ENCODE measurements around the gene NNT. TPM values are rescaled to one million over a fixed set of nuclear protein-coding genes. Genes with fewer than 3 reads are reported as not detected.

NNT gene
- total and polyA plus RNA-seq, 2 of the 13 experiments (the other 11 are each of a cell fraction or from before 2014, with no cell fraction given) = 21.1 to 58.0 TPM

GRCh38 chr5:43602461-43603343 lies at the start of gene NNT (continued):
- no peak; the same call in 1 of the 2 replicates for TF ChIP-seq HMGXB3 (CRISPR knock-in tag; IDR thresholded peaks at IDR 0.05; ENCODE audit: borderline replicate concordance)
- no peak for TF ChIP-seq GFI1 (CRISPR knock-in tag; IDR thresholded peaks at IDR 0.05; ENCODE audit: borderline replicate concordance)
- no peak for TF ChIP-seq ZNF839 (CRISPR knock-in tag; IDR thresholded peaks at IDR 0.05; ENCODE audit: borderline replicate concordance)
- TF ChIP-seq ZNF569 (CRISPR knock-in tag; IDR thresholded peaks at IDR 0.05; ENCODE audit: borderline replicate concordance) = no peak
- TF ChIP-seq ZSCAN5A (CRISPR knock-in tag; IDR thresholded peaks at IDR 0.05; ENCODE audit: borderline replicate concordance) = 0 out of 2 replicates have a peak, but pooled peaks have one; percentile 26
- peak; percentile 22 for TF ChIP-seq YY1 (IDR thresholded peaks at IDR 0.05; ENCODE audit: insufficient read depth, insufficient replicate concordance, low read depth, low read length)
- TF ChIP-seq HDAC6 (IDR thresholded peaks at IDR 0.05; ENCODE audit: low read depth, low read length) = no peak
- peak; percentile 66 for TF ChIP-seq CAMTA2 (CRISPR knock-in tag; IDR thresholded peaks at IDR 0.05; ENCODE audit: borderline replicate concordance)
- 0 out of 2 replicates have a peak, but pooled peaks have one; percentile 6 for TF ChIP-seq ZNF280B (CRISPR knock-in tag; IDR thresholded peaks at IDR 0.05; ENCODE audit: borderline replicate concordance)
- no peak for TF ChIP-seq NONO (IDR thresholded peaks at IDR 0.05)
- TF ChIP-seq NONO (CRISPR knock-in tag; conservative IDR thresholded peaks at IDR 0.05) = no peak
- TF ChIP-seq MYNN (CRISPR knock-in tag; IDR thresholded peaks at IDR 0.05; ENCODE audit: low read depth) = no peak
- 0 out of 2 replicates have a peak, but pooled peaks have one; percentile 55 for TF ChIP-seq ZSCAN12 (CRISPR knock-in tag; IDR thresholded peaks at IDR 0.05)
- no peak for TF ChIP-seq ZNF83 (CRISPR knock-in tag; IDR thresholded peaks at IDR 0.05; ENCODE audit: borderline replicate concordance)
- TF ChIP-seq CSRNP2 (CRISPR knock-in tag; conservative IDR thresholded peaks at IDR 0.05; ENCODE audit: low read depth) = no peak
- TF ChIP-seq HOMEZ (CRISPR knock-in tag; IDR thresholded peaks at IDR 0.05; ENCODE audit: low read depth) = no peak
- TF ChIP-seq MBD4 (IDR thresholded peaks at IDR 0.05; ENCODE audit: borderline replicate concordance, low read length) = no peak

All from HepG2 (cell line).